ENCODE data around the gene POLR2J. TPM values are rescaled to one million over a fixed set of nuclear protein-coding genes. Genes with fewer than 3 reads are reported as not detected.

Gene POLR2J
- total RNA-seq, 4 donors from 2014 or later, result 13.2 to 27.9 (median 22.5) TPM

GRCh38 chr7:102467581-102468477 lies 10.9 kb downstream of the POLR2J start:
- no peaks in the 10 kb centered on the region for H3K9me3 ChIP-seq
- peak in 1 of 3 donors; percentile 13 for DNase-seq
- no peak for TF ChIP-seq POLR2A (IDR thresholded peaks at IDR 0.05)
- TF ChIP-seq, protein P1, sequence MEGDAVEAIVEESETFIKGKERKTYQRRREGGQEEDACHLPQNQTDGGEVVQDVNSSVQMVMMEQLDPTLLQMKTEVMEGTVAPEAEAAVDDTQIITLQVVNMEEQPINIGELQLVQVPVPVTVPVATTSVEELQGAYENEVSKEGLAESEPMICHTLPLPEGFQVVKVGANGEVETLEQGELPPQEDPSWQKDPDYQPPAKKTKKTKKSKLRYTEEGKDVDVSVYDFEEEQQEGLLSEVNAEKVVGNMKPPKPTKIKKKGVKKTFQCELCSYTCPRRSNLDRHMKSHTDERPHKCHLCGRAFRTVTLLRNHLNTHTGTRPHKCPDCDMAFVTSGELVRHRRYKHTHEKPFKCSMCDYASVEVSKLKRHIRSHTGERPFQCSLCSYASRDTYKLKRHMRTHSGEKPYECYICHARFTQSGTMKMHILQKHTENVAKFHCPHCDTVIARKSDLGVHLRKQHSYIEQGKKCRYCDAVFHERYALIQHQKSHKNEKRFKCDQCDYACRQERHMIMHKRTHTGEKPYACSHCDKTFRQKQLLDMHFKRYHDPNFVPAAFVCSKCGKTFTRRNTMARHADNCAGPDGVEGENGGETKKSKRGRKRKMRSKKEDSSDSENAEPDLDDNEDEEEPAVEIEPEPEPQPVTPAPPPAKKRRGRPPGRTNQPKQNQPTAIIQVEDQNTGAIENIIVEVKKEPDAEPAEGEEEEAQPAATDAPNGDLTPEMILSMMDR (IDR thresholded peaks at IDR 0.05), result no peak
- H3K27ac ChIP-seq, result no peak overlapping the region
- H3K4me3 ChIP-seq, result no peak overlapping the region
- H3K27me3 ChIP-seq, result no peaks in the 10 kb centered on the region
- H3K36me3 ChIP-seq, result peaks cover 0 to 26% (median 0%) of the 10 kb centered on the region in 3 donors
- H3K4me1 ChIP-seq, result peaks cover 11 to 28% (median 14%) of the 10 kb centered on the region in 4 donors

GRCh38 chr7:102466097-102466496 lies 12.6 kb downstream of the POLR2J start:
- peak overlapping the region in 1 of 4 donors; percentile 0 for H3K27ac ChIP-seq
- H3K4me3 ChIP-seq, result peak overlapping the region in 2 of 4 donors; percentile 71 to 81
- DNase-seq, result no peak
- H3K27me3 ChIP-seq, result no peaks in the 10 kb centered on the region
- TF ChIP-seq, protein P1 (IDR thresholded peaks at IDR 0.05), result no peak
- no peak for TF ChIP-seq POLR2A (IDR thresholded peaks at IDR 0.05)
- no peaks in the 10 kb centered on the region for H3K9me3 ChIP-seq
- peaks cover 11 to 28% (median 14%) of the 10 kb centered on the region in 4 donors for H3K4me1 ChIP-seq
- peaks cover 0 to 20% (median 0%) of the 10 kb centered on the region in 3 donors for H3K36me3 ChIP-seq

DNA sequence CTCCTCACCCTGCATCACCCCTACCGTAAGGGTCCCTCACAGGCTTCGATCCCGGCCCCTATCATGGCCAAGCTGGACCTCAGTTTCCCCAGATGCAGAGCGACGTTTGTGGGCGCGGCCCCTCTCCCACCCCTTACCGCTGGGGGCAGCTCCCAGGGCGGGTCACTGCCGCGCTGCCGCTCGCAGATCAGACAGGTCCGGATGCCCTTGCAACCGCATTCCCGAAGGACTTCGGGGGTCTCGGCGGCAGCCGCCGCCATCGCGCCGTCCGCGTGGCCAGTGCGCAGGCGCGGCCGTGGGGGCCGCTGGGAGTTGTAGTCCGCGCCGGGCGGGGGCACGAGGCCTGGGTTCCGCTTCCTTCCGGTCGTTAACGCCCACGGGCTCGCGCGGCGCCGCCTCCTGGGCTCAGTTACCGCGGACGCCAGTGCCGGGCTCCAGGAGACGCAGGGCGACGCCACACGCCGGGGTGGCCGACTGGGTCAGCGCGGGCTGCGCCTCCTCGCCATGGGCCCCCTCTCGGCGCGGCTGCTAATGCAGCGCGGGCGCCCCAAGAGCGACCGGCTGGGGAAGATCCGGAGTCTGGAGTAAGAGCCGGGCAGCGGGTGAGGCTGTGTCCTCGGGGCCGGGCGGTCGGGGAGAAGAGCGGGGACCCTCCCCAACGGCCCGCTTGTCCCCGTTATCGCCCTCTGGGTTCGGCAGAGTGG lies 14.0 kb downstream of the POLR2J start, which contains the start of the genes ALKBH4 and LRWD1:
ALKBH4 (minus strand) TSS at position 287 of the 704 bp plus-strand sequence; CDS start at position 260, 27 bp downstream.
LRWD1 (plus strand) TSS at position 408 of the 704 bp plus-strand sequence; CDS start at position 505, 97 bp downstream.
- Histone ChIP-seq H3K27me3 (no peaks in the 10 kb centered on the region), H3K36me3 (peaks cover 0 to 17% (median 0%) of the 10 kb centered on the region in 3 donors), H3K27ac (peak within 1 kb of the TSS; percentile 51 to 80 (median 70)), H3K4me3 (peak within 1 kb of the TSS; percentile 70 to 87 (median 76)), H3K9me3 (no peaks in the 10 kb centered on the region), H3K4me1 (peaks cover 6 to 21% (median 14%) of the 10 kb centered on the region in 4 donors)
- DNase-seq, result peak; percentile 92 to 98 (median 97)
- TF ChIP-seq POLR2A (IDR thresholded peaks at IDR 0.05), result peak; percentile 38 to 75
- TF ChIP-seq, protein P1 (IDR thresholded peaks at IDR 0.05), result peak; percentile 2 to 42 (median 26)

DNA sequence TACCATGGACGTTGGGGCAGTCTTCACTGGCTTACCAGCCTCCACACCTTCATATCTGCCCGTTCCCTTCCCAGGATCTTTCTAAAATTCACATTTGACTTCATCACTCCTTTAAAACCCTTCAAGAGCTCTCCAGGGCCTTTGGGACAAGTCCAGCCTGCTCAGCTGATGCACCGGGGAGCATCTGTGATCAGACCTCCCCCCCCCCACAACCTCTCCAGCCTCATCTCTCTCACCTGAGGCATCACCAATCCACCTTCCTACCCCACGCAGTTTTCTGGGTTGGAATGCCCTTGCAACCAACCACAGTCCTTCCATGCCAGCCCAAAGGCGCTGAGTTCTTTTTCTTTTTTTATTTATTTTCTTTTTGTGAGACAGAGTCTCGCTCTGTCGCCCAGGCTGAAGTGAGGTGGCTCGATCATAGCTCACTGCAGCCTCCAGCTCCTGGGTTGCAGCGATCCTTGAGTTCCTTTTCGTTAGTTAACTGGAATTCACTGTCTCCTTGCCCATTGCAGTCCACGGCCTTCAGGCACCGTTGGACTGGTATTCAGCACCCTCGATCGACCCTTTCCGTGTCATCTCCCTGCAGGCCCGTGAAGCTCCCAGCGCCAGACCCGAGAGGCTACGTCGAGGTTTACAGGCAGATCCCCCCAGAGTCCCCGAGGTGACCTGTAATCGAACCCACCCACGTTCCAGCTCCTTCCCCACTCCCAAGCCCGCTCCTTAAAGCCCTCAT lies 14.7 kb downstream of the POLR2J start:
- TF ChIP-seq, protein P1 (IDR thresholded peaks at IDR 0.05), result no peak
- no peak for TF ChIP-seq POLR2A (IDR thresholded peaks at IDR 0.05)
- H3K9me3 ChIP-seq, result no peaks in the 10 kb centered on the region
- peaks cover 0 to 15% (median 0%) of the 10 kb centered on the region in 3 donors for H3K36me3 ChIP-seq
- H3K27me3 ChIP-seq, result no peaks in the 10 kb centered on the region
- DNase-seq, result no peak
- peaks cover 4 to 19% (median 14%) of the 10 kb centered on the region in 4 donors for H3K4me1 ChIP-seq
- H3K27ac ChIP-seq, result peak overlapping the region; percentile 47 to 80 (median 70)
- peak overlapping the region; percentile 70 to 87 (median 76) for H3K4me3 ChIP-seq

GRCh38 chr7:102460467-102460866 lies 18.3 kb downstream of the POLR2J start:
- H3K27me3 ChIP-seq, result no peaks in the 10 kb centered on the region
- no peaks in the 10 kb centered on the region for H3K9me3 ChIP-seq
- no peak overlapping the region for H3K4me3 ChIP-seq
- peaks cover 0 to 7% (median 6%) of the 10 kb centered on the region in 4 donors for H3K4me1 ChIP-seq
- no peak overlapping the region for H3K27ac ChIP-seq
- DNase-seq, result no peak
- TF ChIP-seq, protein P1 (IDR thresholded peaks at IDR 0.05), result no peak
- no peak for TF ChIP-seq POLR2A (IDR thresholded peaks at IDR 0.05)
- H3K36me3 ChIP-seq, result peaks cover 0 to 30% (median 0%) of the 10 kb centered on the region in 3 donors
